T47D (cell line): ENCODE measurements around the gene ARHGEF26.
A peak's percentile ranks its signal among the peaks of the same experiment; 100 is the strongest.
"Not testable (repeated sequence)": the region's sequence is repeated elsewhere in the genome, so short reads cannot be mapped to it uniquely, and the experiment has no call there.

Experiments used
- DNase-seq, 2 experiments: peaks; one replicate each; pipeline versions ENCODE4 v3.0.0 to v3.0.0-alpha.2; 2011 to 2012; ENCODE audit warnings: low read depth in 1 of 2, low spot score in 1 of 2
- JUND ChIP-seq: IDR thresholded peaks from 2 replicates; pipeline ENCODE4 v1.6.1; 2012; ENCODE audit warnings: low read depth
- in situ Hi-C: cut with HindIII; loops from 2 replicates; pipeline ENCODE4 v1.10.0; 2016; ENCODE audit warnings: low sequenced_read_pairs, low pct_unique_long_range_greater_than_20kb

Gene ARHGEF26

GRCh38 chr3:154120961-154121700, at the start of gene ARHGEF26:
TSS of gene ARHGEF26 (plus strand) at chr3:154121390. CDS start at chr3:154121993, 603 bp downstream.
- in situ Hi-C loops = no loop called here
- peak; percentile 92 to 94 for DNase-seq
- TF ChIP-seq JUND = no peak

- no peak for DNase-seq
- no peak for TF ChIP-seq JUND
- in situ Hi-C loops = no loop called here
Observed at GRCh38 chr3:154074966-154075365, 46.2 kb upstream of the ARHGEF26 start.

- in situ Hi-C loops = no loop called here
- DNase-seq = no peak
- TF ChIP-seq JUND = no peak
Observed at GRCh38 chr3:154078672-154079071, 42.5 kb upstream of the ARHGEF26 start.

- TF ChIP-seq JUND = no peak
Observed at GRCh38 chr3:154081305-154081704, 39.9 kb upstream of the ARHGEF26 start.

GRCh38 chr3:154085071-154085470, 36.1 kb upstream of the ARHGEF26 start:
- no peak for DNase-seq
- in situ Hi-C loops = no loop called here
- TF ChIP-seq JUND = no peak

More at GRCh38 chr3:154081305-154081704, 39.9 kb upstream of the ARHGEF26 start:
- DNase-seq = no peak
- in situ Hi-C loops = no loop called here

GRCh38 chr3:154085799-154086198, 35.4 kb upstream of the ARHGEF26 start:
- no peak for DNase-seq
- in situ Hi-C loops = no loop called here
- TF ChIP-seq JUND = no peak

GRCh38 chr3:154086286-154086685, 34.9 kb upstream of the ARHGEF26 start:
- in situ Hi-C loops = no loop called here
- no peak for TF ChIP-seq JUND
- no peak for DNase-seq

- DNase-seq, in situ Hi-C loops: not testable (repeated sequence)
Observed at GRCh38 chr3:154087756-154088480, 33.3 kb upstream of the ARHGEF26 start.

GRCh38 chr3:154089421-154090420, 31.5 kb upstream of the ARHGEF26 start:
- in situ Hi-C loops = no loop called here
- peak in 1 of 2 experiments; percentile 94 for DNase-seq
- TF ChIP-seq JUND = peak; percentile 88

- in situ Hi-C loops = no loop called here
- TF ChIP-seq JUND = no peak
- DNase-seq = no peak
Observed at GRCh38 chr3:154094051-154094450, 27.1 kb upstream of the ARHGEF26 start.

GRCh38 chr3:154095832-154096421, 25.3 kb upstream of the ARHGEF26 start:
- in situ Hi-C loops = no loop called here
- peak; percentile 39 to 60 for DNase-seq

GRCh38 chr3:154098376-154098775, 22.8 kb upstream of the ARHGEF26 start:
- in situ Hi-C loops = no loop called here

More at GRCh38 chr3:154095832-154096421, 25.3 kb upstream of the ARHGEF26 start:
- no peak for TF ChIP-seq JUND

More at GRCh38 chr3:154098376-154098775, 22.8 kb upstream of the ARHGEF26 start:
- no peak for TF ChIP-seq JUND
- no peak for DNase-seq
